ENCODE results near the gene MC2R. TPM values are rescaled to one million over a fixed set of nuclear protein-coding genes. Genes with fewer than 3 reads are reported as not detected.

MC2R gene
- total RNA-seq, 1 donor from 2014 or later = not detected

- peaks cover 2% of the 10 kb centered on the region for H3K4me1 Mint-ChIP-seq
- no peaks in the 10 kb centered on the region for H3K9me3 ChIP-seq (ENCODE audit: low read depth)
- H3K4me3 ChIP-seq = no peak overlapping the region
- H3K27ac ChIP-seq = no peak overlapping the region
- H3K4me1 ChIP-seq = peaks cover 4% of the 10 kb centered on the region
- no peaks in the 10 kb centered on the region for H3K36me3 Mint-ChIP-seq
- no peaks in the 10 kb centered on the region for H3F3A ChIP-seq (ENCODE audit: low read depth)
- H2AFZ ChIP-seq (replicated peaks) = no peak overlapping the region
- H3K36me3 ChIP-seq = no peaks in the 10 kb centered on the region
- no peak for TF ChIP-seq EZH2 (IDR thresholded peaks at IDR 0.05)
- TF ChIP-seq EZH2phosphoT487 (IDR thresholded peaks at IDR 0.05) = no peak
- TF ChIP-seq CTCF (IDR thresholded peaks at IDR 0.05) = no peak
- H3K9ac ChIP-seq = no peak overlapping the region
- no peak overlapping the region for H3K4me3 Mint-ChIP-seq
- no peaks in the 10 kb centered on the region for H3K9me3 Mint-ChIP-seq
- no peak for DNase-seq (ENCODE audit: low spot score)
- peaks cover 2% of the 10 kb centered on the region for H3K27me3 Mint-ChIP-seq (ENCODE audit: insufficient read depth, low read depth)
- no peaks in the 10 kb centered on the region for H3K79me2 ChIP-seq (ENCODE audit: low read depth)
- H3K27me3 ChIP-seq = no peaks in the 10 kb centered on the region
- H3K4me2 ChIP-seq = no peak overlapping the region
- H4K20me1 ChIP-seq (ENCODE audit: low read depth) = no peaks in the 10 kb centered on the region
- H3K27ac Mint-ChIP-seq = no peak overlapping the region
These were observed 3.6 kb upstream of the MC2R start for GRCh38 chr18:13918898-13919297.

- no peak for DNase-seq (ENCODE audit: low spot score)
- H3K4me3 ChIP-seq = no peak overlapping the region
- no peak overlapping the region for H2AFZ ChIP-seq (replicated peaks)
- H3F3A ChIP-seq (ENCODE audit: low read depth) = no peaks in the 10 kb centered on the region
- H3K9ac ChIP-seq = no peak overlapping the region
- no peaks in the 10 kb centered on the region for H3K79me2 ChIP-seq (ENCODE audit: low read depth)
- Mint-ChIP-seq H3K4me1 (peaks cover under 1% of the 10 kb centered on the region), H3K27me3 (ENCODE audit: insufficient read depth, low read depth) (peaks cover under 1% of the 10 kb centered on the region), H3K27ac (no peak overlapping the region), H3K9me3 (no peaks in the 10 kb centered on the region), H3K36me3 (no peaks in the 10 kb centered on the region), H3K4me3 (no peak overlapping the region)
- H3K27me3 ChIP-seq = no peaks in the 10 kb centered on the region
- H3K9me3 ChIP-seq (ENCODE audit: low read depth) = no peaks in the 10 kb centered on the region
- H4K20me1 ChIP-seq (ENCODE audit: low read depth) = no peaks in the 10 kb centered on the region
- peaks cover 4% of the 10 kb centered on the region for H3K4me1 ChIP-seq
- no peak overlapping the region for H3K4me2 ChIP-seq
- TF ChIP-seq CTCF (IDR thresholded peaks at IDR 0.05) = no peak
- no peak for TF ChIP-seq EZH2 (IDR thresholded peaks at IDR 0.05)
- H3K36me3 ChIP-seq = no peaks in the 10 kb centered on the region
- no peak overlapping the region for H3K27ac ChIP-seq
These were observed 2.1 kb upstream of the MC2R start for GRCh38 chr18:13917401-13917800.

GRCh38 chr18:13916559-13916958, 1.2 kb upstream of the MC2R start:
- H3K4me3 Mint-ChIP-seq = no peak overlapping the region
- DNase-seq (ENCODE audit: low spot score) = no peak

More at GRCh38 chr18:13916559-13916958, 1.2 kb upstream of the MC2R start:
- H3K4me2 ChIP-seq = no peak overlapping the region
- no peak overlapping the region for H3K9ac ChIP-seq
- no peaks in the 10 kb centered on the region for H3K9me3 Mint-ChIP-seq
- H3K9me3 ChIP-seq (ENCODE audit: low read depth) = no peaks in the 10 kb centered on the region
- H3F3A ChIP-seq (ENCODE audit: low read depth) = no peaks in the 10 kb centered on the region
- no peaks in the 10 kb centered on the region for H3K36me3 ChIP-seq
- H3K27ac ChIP-seq = no peak overlapping the region
- H2AFZ ChIP-seq (replicated peaks) = no peak overlapping the region
- no peaks in the 10 kb centered on the region for H3K27me3 ChIP-seq
- no peaks in the 10 kb centered on the region for H3K36me3 Mint-ChIP-seq
- TF ChIP-seq EZH2phosphoT487 (IDR thresholded peaks at IDR 0.05) = no peak
- no peak for TF ChIP-seq EZH2 (IDR thresholded peaks at IDR 0.05)
- no peak for TF ChIP-seq CTCF (IDR thresholded peaks at IDR 0.05)
- H3K4me1 Mint-ChIP-seq = no peaks in the 10 kb centered on the region
- H3K27me3 Mint-ChIP-seq (ENCODE audit: insufficient read depth, low read depth) = peaks cover 2% of the 10 kb centered on the region
- H4K20me1 ChIP-seq (ENCODE audit: low read depth) = no peaks in the 10 kb centered on the region
- H3K27ac Mint-ChIP-seq = no peak overlapping the region
- no peak overlapping the region for H3K4me3 ChIP-seq
- H3K79me2 ChIP-seq (ENCODE audit: low read depth) = no peaks in the 10 kb centered on the region
- peaks cover under 1% of the 10 kb centered on the region for H3K4me1 ChIP-seq

Measured in neural progenitor cell (in vitro differentiated cells).